ENCODE measurements around the gene RER1.

The RER1 gene

GRCh38 chr1:2398871-2399270 lies 7.2 kb downstream of the RER1 start:
- DNase-seq = no peak
- TF ChIP-seq GATA1 (IDR thresholded peaks at IDR 0.05; ENCODE audit: low read depth, low read length) (no peak), POLR2A (IDR thresholded peaks at IDR 0.05; ENCODE audit: low read length) (no peak)

GRCh38 chr1:2399890-2400575 lies 8.4 kb downstream of the RER1 start:
- no peak for DNase-seq
- no peak for TF ChIP-seq GATA1 (IDR thresholded peaks at IDR 0.05; ENCODE audit: low read depth, low read length)
- no peak for TF ChIP-seq POLR2A (IDR thresholded peaks at IDR 0.05; ENCODE audit: low read length)

- no peak for DNase-seq
- no peak for TF ChIP-seq GATA1 (IDR thresholded peaks at IDR 0.05; ENCODE audit: low read depth, low read length)
- no peak for TF ChIP-seq POLR2A (IDR thresholded peaks at IDR 0.05; ENCODE audit: low read length)
These were observed 8.9 kb downstream of the RER1 start for GRCh38 chr1:2400576-2400909.

- TF ChIP-seq POLR2A (IDR thresholded peaks at IDR 0.05; ENCODE audit: low read length) (no peak), GATA1 (IDR thresholded peaks at IDR 0.05; ENCODE audit: low read depth, low read length) (no peak)
- no peak for DNase-seq
These were observed 9.5 kb downstream of the RER1 start for GRCh38 chr1:2400950-2401649.

- TF ChIP-seq GATA1 (IDR thresholded peaks at IDR 0.05; ENCODE audit: low read depth, low read length) (no peak), POLR2A (IDR thresholded peaks at IDR 0.05; ENCODE audit: low read length) (no peak)
- DNase-seq = no peak
These were observed 10.8 kb downstream of the RER1 start for GRCh38 chr1:2402420-2402819.

- TF ChIP-seq GATA1 (IDR thresholded peaks at IDR 0.05; ENCODE audit: low read depth, low read length) (no peak), POLR2A (IDR thresholded peaks at IDR 0.05; ENCODE audit: low read length) (no peak)
- DNase-seq = no peak
These were observed 11.6 kb downstream of the RER1 start for GRCh38 chr1:2403273-2403672.

GRCh38 chr1:2404142-2404889 lies 12.7 kb downstream of the RER1 start:
- TF ChIP-seq POLR2A (IDR thresholded peaks at IDR 0.05; ENCODE audit: low read length) = no peak
- no peak for TF ChIP-seq GATA1 (IDR thresholded peaks at IDR 0.05; ENCODE audit: low read depth, low read length)
- no peak for DNase-seq

- no peak for DNase-seq
- TF ChIP-seq POLR2A (IDR thresholded peaks at IDR 0.05; ENCODE audit: low read length) (no peak), GATA1 (IDR thresholded peaks at IDR 0.05; ENCODE audit: low read depth, low read length) (no peak)
These were observed 13.4 kb downstream of the RER1 start for GRCh38 chr1:2404890-2405511.

- DNase-seq = no peak
- TF ChIP-seq GATA1 (IDR thresholded peaks at IDR 0.05; ENCODE audit: low read depth, low read length) = no peak
- no peak for TF ChIP-seq POLR2A (IDR thresholded peaks at IDR 0.05; ENCODE audit: low read length)
These were observed 14.1 kb downstream of the RER1 start for GRCh38 chr1:2405588-2406295.

GRCh38 chr1:2406451-2407041 lies 14.9 kb downstream of the RER1 start:
- TF ChIP-seq POLR2A (IDR thresholded peaks at IDR 0.05; ENCODE audit: low read length) (peak; percentile 10), GATA1 (IDR thresholded peaks at IDR 0.05; ENCODE audit: low read depth, low read length) (no peak)
- no peak for DNase-seq

GRCh38 chr1:2407166-2407990 lies 15.7 kb downstream of the RER1 start:
- TF ChIP-seq GATA1 (IDR thresholded peaks at IDR 0.05; ENCODE audit: low read depth, low read length) = no peak
- TF ChIP-seq POLR2A (IDR thresholded peaks at IDR 0.05; ENCODE audit: low read length) = no peak
- DNase-seq = no peak

GRCh38 chr1:2407991-2408275 lies 16.3 kb downstream of the RER1 start:
- TF ChIP-seq GATA1 (IDR thresholded peaks at IDR 0.05; ENCODE audit: low read depth, low read length) = no peak
- TF ChIP-seq POLR2A (IDR thresholded peaks at IDR 0.05; ENCODE audit: low read length) = no peak

GRCh38 chr1:2408456-2408855 lies 16.8 kb downstream of the RER1 start:
- TF ChIP-seq GATA1 (IDR thresholded peaks at IDR 0.05; ENCODE audit: low read depth, low read length) = no peak
- TF ChIP-seq POLR2A (IDR thresholded peaks at IDR 0.05; ENCODE audit: low read length) = no peak
- peak in 1 of 2 experiments; percentile 23 for DNase-seq

More at GRCh38 chr1:2407991-2408275, 16.3 kb downstream of the RER1 start:
- DNase-seq = no peak

All from erythroblast (primary cell).